ENCODE measurements around the gene METTL24.
"Not testable (repeated sequence)": the region's sequence is repeated elsewhere in the genome, so short reads cannot be mapped to it uniquely, and the experiment has no call there.

The METTL24 gene

DNA sequence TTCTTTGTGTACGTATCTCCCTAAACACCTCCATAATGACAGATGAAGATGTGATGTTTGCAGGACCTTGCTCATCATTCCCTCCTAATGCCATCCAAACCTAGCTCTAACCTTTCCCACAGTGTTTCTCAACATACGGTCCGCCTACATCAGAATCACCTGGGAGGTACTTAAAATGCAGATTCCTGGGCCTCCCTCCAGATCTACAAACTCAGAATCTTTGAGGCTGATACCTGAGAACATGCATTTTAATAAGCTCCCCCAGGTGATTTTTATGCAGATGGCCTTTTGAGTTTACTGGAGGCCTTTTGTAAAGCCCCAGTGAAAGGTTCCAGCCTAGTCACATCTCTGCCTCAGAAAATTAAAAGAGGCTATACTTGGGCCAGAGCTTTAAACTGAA is 40.5 kb downstream of the METTL24 start:
- TF ChIP-seq, protein P1, sequence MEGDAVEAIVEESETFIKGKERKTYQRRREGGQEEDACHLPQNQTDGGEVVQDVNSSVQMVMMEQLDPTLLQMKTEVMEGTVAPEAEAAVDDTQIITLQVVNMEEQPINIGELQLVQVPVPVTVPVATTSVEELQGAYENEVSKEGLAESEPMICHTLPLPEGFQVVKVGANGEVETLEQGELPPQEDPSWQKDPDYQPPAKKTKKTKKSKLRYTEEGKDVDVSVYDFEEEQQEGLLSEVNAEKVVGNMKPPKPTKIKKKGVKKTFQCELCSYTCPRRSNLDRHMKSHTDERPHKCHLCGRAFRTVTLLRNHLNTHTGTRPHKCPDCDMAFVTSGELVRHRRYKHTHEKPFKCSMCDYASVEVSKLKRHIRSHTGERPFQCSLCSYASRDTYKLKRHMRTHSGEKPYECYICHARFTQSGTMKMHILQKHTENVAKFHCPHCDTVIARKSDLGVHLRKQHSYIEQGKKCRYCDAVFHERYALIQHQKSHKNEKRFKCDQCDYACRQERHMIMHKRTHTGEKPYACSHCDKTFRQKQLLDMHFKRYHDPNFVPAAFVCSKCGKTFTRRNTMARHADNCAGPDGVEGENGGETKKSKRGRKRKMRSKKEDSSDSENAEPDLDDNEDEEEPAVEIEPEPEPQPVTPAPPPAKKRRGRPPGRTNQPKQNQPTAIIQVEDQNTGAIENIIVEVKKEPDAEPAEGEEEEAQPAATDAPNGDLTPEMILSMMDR (IDR thresholded peaks at IDR 0.05) = no peak
- Histone ChIP-seq H3K27ac (no peak overlapping the region), H3K4me3 (ENCODE audit: low read depth in 1 of 2, low read length in 1 of 2) (no peak overlapping the region)

GRCh38 chr6:110317189-110317588 is 41.0 kb downstream of the METTL24 start:
- Histone ChIP-seq H3K36me3 (no peaks in the 10 kb centered on the region), H3K27me3 (no peaks in the 10 kb centered on the region), H3K9me3 (no peaks in the 10 kb centered on the region), H3K4me3 (ENCODE audit: low read depth in 1 of 2, low read length in 1 of 2) (no peak overlapping the region), H3K27ac (no peak overlapping the region), H3K4me1 (ENCODE audit: control insufficient read depth in 1 of 2, insufficient read depth in 1 of 2, low read depth in 1 of 2, low read length in 1 of 2) (no peaks in the 10 kb centered on the region)
- TF ChIP-seq, protein P1 (IDR thresholded peaks at IDR 0.05) = no peak

More for the DNA sequence above, 40.5 kb downstream of the METTL24 start:
- no peaks in the 10 kb centered on the region for H3K9me3 ChIP-seq
- H3K4me1 ChIP-seq (ENCODE audit: control insufficient read depth in 1 of 2, insufficient read depth in 1 of 2, low read depth in 1 of 2, low read length in 1 of 2) = no peaks in the 10 kb centered on the region
- H3K27me3 ChIP-seq = no peaks in the 10 kb centered on the region
- H3K36me3 ChIP-seq = no peaks in the 10 kb centered on the region

DNA sequence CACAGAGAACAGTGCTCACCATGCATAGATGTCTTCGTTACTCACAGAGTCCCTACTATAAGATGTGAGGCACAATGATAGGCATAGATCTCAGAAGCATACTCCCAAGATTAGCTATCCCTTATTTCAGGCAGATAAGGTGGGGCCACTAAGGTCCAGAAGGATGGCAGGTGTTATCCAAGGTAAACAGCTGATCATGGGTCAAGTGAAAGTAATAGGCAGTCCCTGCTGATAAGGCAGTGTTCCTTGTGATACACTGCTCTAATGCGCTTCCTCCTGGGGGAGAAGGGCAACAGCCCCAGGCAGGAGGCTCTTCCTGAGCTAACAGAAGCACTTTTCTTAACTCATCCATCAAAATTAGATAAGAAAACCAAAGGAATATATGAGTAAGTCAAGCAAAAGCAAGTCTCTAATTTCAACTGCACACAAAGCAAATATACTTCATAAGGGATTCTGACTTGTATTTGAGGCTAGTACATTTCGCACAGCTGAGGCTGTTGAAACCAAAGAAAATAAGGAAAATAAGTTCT is 42.2 kb downstream of the METTL24 start:
- no peaks in the 10 kb centered on the region for H3K4me1 ChIP-seq (ENCODE audit: control insufficient read depth in 1 of 2, insufficient read depth in 1 of 2, low read depth in 1 of 2, low read length in 1 of 2)
- H3K36me3 ChIP-seq = no peaks in the 10 kb centered on the region
- no peak overlapping the region for H3K4me3 ChIP-seq (ENCODE audit: low read depth in 1 of 2, low read length in 1 of 2)
- H3K27me3 ChIP-seq = no peaks in the 10 kb centered on the region
- no peak overlapping the region for H3K27ac ChIP-seq
- no peaks in the 10 kb centered on the region for H3K9me3 ChIP-seq
- TF ChIP-seq, protein P1 (IDR thresholded peaks at IDR 0.05) = no peak

GRCh38 chr6:110315207-110315868 is 42.8 kb downstream of the METTL24 start:
- H3K9me3 ChIP-seq = no peaks in the 10 kb centered on the region
- no peaks in the 10 kb centered on the region for H3K27me3 ChIP-seq
- no peaks in the 10 kb centered on the region for H3K36me3 ChIP-seq
- TF ChIP-seq, protein P1 (IDR thresholded peaks at IDR 0.05) = no peak
- H3K4me1 ChIP-seq (ENCODE audit: control insufficient read depth in 1 of 2, insufficient read depth in 1 of 2, low read depth in 1 of 2, low read length in 1 of 2) = no peaks in the 10 kb centered on the region
- no peak overlapping the region for H3K27ac ChIP-seq
- H3K4me3 ChIP-seq (ENCODE audit: low read depth in 1 of 2, low read length in 1 of 2) = no peak overlapping the region

GRCh38 chr6:110310861-110311446 is 47.2 kb downstream of the METTL24 start:
- Histone ChIP-seq H3K9me3 (no peaks in the 10 kb centered on the region), H3K27ac (no peak overlapping the region), H3K27me3 (no peaks in the 10 kb centered on the region), H3K36me3 (no peaks in the 10 kb centered on the region), H3K4me3 (ENCODE audit: low read depth in 1 of 2, low read length in 1 of 2) (no peak overlapping the region), H3K4me1 (ENCODE audit: control insufficient read depth in 1 of 2, insufficient read depth in 1 of 2, low read depth in 1 of 2, low read length in 1 of 2) (peaks cover 3 to 20% of the 10 kb centered on the region in 2 experiments)
- TF ChIP-seq, protein P1 (IDR thresholded peaks at IDR 0.05) = no peak

DNA sequence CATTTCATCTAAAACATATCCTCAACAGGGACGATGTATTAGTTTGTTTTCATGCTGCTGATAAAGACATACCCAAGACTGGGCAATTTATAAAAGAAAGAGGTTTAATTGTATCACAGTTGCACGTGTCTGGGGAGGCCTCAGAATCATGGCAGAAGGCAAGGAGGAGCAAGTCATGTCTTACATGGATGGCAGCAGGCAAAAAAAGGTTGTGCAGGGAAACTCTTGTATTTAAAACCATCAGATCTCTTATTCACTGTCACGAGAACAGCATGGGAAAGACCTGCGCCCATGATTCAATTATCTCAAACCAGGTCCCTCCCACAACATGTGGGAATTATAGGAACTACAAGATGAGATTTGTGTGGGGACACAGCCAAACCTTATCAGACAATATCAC is 48.7 kb downstream of the METTL24 start:
- H3K36me3 ChIP-seq; H3K27ac ChIP-seq; H3K9me3 ChIP-seq; H3K27me3 ChIP-seq; H3K4me3 ChIP-seq (ENCODE audit: low read depth in 1 of 2, low read length in 1 of 2): not testable (repeated sequence)
- peaks cover 3 to 20% of the 10 kb centered on the region in 2 experiments for H3K4me1 ChIP-seq (ENCODE audit: control insufficient read depth in 1 of 2, insufficient read depth in 1 of 2, low read depth in 1 of 2, low read length in 1 of 2)
